H9 (cell line): ENCODE results near the gene RSF1. TPM values are rescaled to one million over a fixed set of nuclear protein-coding genes. Genes with fewer than 3 reads are reported as not detected.

Source experiments
- DNase-seq: peaks from one replicate; pipeline ENCODE4 v3.0.0-alpha.2; 2017
- H2AFZ ChIP-seq: one replicate; pipeline ENCODE4 v1.6.1; 2013; ENCODE audit warnings: mild to moderate bottlenecking, low read length, control low read depth, moderate library complexity
- H2AK5ac ChIP-seq: 2 replicates; pipeline ENCODE4 v1.6.1; 2013; ENCODE audit warnings: low read length, control low read depth, mixed read lengths; ENCODE audit not compliant: insufficient read length
- H2BK120ac ChIP-seq: one replicate; pipeline ENCODE4 v1.6.1; 2013; ENCODE audit warnings: low read depth, mild to moderate bottlenecking, low read length, control low read depth, inconsistent platforms; ENCODE audit not compliant: poor library complexity, severe bottlenecking
- H2BK12ac ChIP-seq: 2 replicates; pipeline ENCODE4 v1.6.1; 2013; ENCODE audit warnings: low read length, control low read depth, mixed read lengths, low read depth; ENCODE audit not compliant: insufficient read length
- H2BK15ac ChIP-seq: 2 replicates; pipeline ENCODE4 v1.6.1; 2013; ENCODE audit warnings: low read depth, low read length, control low read depth
- H2BK20ac ChIP-seq: one replicate; pipeline ENCODE4 v1.6.1; 2013; ENCODE audit warnings: low read depth, mild to moderate bottlenecking, low read length, control low read depth, inconsistent platforms; ENCODE audit not compliant: poor library complexity, severe bottlenecking
- H2BK5ac ChIP-seq: 2 replicates; pipeline ENCODE4 v1.6.1; 2013; ENCODE audit warnings: low read length, control low read depth, mixed read lengths; ENCODE audit not compliant: insufficient read length
- H3K14ac ChIP-seq: 2 replicates; pipeline ENCODE4 v1.6.1; 2013; ENCODE audit warnings: low read length, control low read depth; ENCODE audit not compliant: insufficient read depth
- H3K18ac ChIP-seq: 2 replicates; pipeline ENCODE4 v1.6.1; 2013; ENCODE audit warnings: low read depth, mild to moderate bottlenecking, mixed read lengths, low read length, control low read depth; ENCODE audit not compliant: insufficient read length
- H3K23ac ChIP-seq: 2 replicates; pipeline ENCODE4 v1.6.1; 2013; ENCODE audit warnings: low read length, control low read depth, mixed read lengths, low read depth; ENCODE audit not compliant: insufficient read length
- H3K23me2 ChIP-seq: 2 replicates; pipeline ENCODE4 v1.6.1; 2013; ENCODE audit warnings: low read depth, mild to moderate bottlenecking, mixed read lengths, low read length, control low read depth; ENCODE audit not compliant: insufficient read length, poor library complexity, severe bottlenecking
- H3K27ac ChIP-seq: 2 replicates; pipeline ENCODE4 v1.5.1; 2013; ENCODE audit warnings: low read length, control low read depth, mixed read lengths, low read depth; ENCODE audit not compliant: insufficient read length
- H3K27me3 ChIP-seq: 2 replicates; pipeline ENCODE4 v1.6.1; 2013; ENCODE audit warnings: low read length, control low read depth, inconsistent platforms; ENCODE audit not compliant: insufficient read depth
- H3K4ac ChIP-seq: 2 replicates; pipeline ENCODE4 v1.6.1; 2013; ENCODE audit warnings: low read depth, mild to moderate bottlenecking, control low read depth, inconsistent platforms, low read length, moderate library complexity
- H3K4me1 ChIP-seq: 2 replicates; pipeline ENCODE4 v1.6.1; 2013; ENCODE audit warnings: low read length, control low read depth, inconsistent platforms; ENCODE audit not compliant: insufficient read depth
- H3K4me2 ChIP-seq: 2 replicates; pipeline ENCODE4 v1.6.1; 2013; ENCODE audit warnings: low read length, control low read depth, mixed read lengths; ENCODE audit not compliant: insufficient read length, insufficient read depth
- H3K56ac ChIP-seq: 2 replicates; pipeline ENCODE4 v1.6.1; 2013; ENCODE audit warnings: low read depth, mild to moderate bottlenecking, mixed read lengths, low read length, control low read depth; ENCODE audit not compliant: insufficient read length
- H3K79me1 ChIP-seq: 2 replicates; pipeline ENCODE4 v1.6.1; 2013; ENCODE audit warnings: low read depth, mild to moderate bottlenecking, moderate library complexity, low read length, control low read depth, inconsistent platforms; ENCODE audit not compliant: insufficient read depth, poor library complexity, severe bottlenecking
- H3K79me2 ChIP-seq: 2 replicates; pipeline ENCODE4 v1.6.1; 2013; ENCODE audit warnings: low read length, control low read depth, inconsistent platforms; ENCODE audit not compliant: insufficient read depth
- H3K9ac ChIP-seq: 2 replicates; pipeline ENCODE4 v1.6.1; 2013; ENCODE audit warnings: low read length, control low read depth, mixed read lengths; ENCODE audit not compliant: insufficient read length; ENCODE audit errors: extremely low read depth
- H3K9me3 ChIP-seq: one replicate; pipeline ENCODE4 v1.6.1; 2013; ENCODE audit warnings: low read depth, low read length, inconsistent platforms; ENCODE audit not compliant: control insufficient read depth
- H3T11ph ChIP-seq: one replicate; pipeline ENCODE4 v1.6.1; 2013; ENCODE audit warnings: mild to moderate bottlenecking, low read length, control low read depth, inconsistent platforms
- H4K20me1 ChIP-seq: one replicate; pipeline ENCODE4 v1.6.1; 2013; ENCODE audit not compliant: control insufficient read depth, insufficient read length, insufficient read depth
- H4K5ac ChIP-seq: 2 replicates; pipeline ENCODE4 v1.6.1; 2013; ENCODE audit warnings: low read depth, mild to moderate bottlenecking, mixed read lengths, low read length, control low read depth; ENCODE audit not compliant: insufficient read length
- H4K8ac ChIP-seq: replicated peaks from 2 replicates; pipeline ENCODE4 v1.6.1; 2013; ENCODE audit warnings: low read length, control low read depth, mixed read lengths, low read depth; ENCODE audit not compliant: insufficient read length
- H4K91ac ChIP-seq: 2 replicates; pipeline ENCODE4 v1.6.1; 2013; ENCODE audit warnings: low read depth, mild to moderate bottlenecking, moderate library complexity, mixed read lengths, low read length, control low read depth; ENCODE audit not compliant: insufficient read length
- H3K27ac Mint-ChIP-seq, 3 experiments: 2 replicates in 2 of 3; 3 replicates in 1 of 3; pipeline ENCODE4 v1.8.0; 2020 to 2021; ENCODE audit warnings: mixed read lengths in 3 of 3, mild to moderate bottlenecking in 1 of 3, moderate library complexity in 1 of 3
- H3K27me3 Mint-ChIP-seq: 2 replicates; pipeline ENCODE4 v1.8.0; 2021; ENCODE audit warnings: low read depth, mild to moderate bottlenecking, moderate library complexity, mixed read lengths
- H3K36me3 Mint-ChIP-seq, 3 experiments: 2 replicates in 2 of 3; 3 replicates in 1 of 3; pipeline ENCODE4 v1.8.0; 2020 to 2021; ENCODE audit warnings: low read depth in 3 of 3, mixed read lengths in 3 of 3; ENCODE audit not compliant: insufficient read depth in 1 of 3
- H3K4me1 Mint-ChIP-seq, 2 experiments: 2 replicates each; pipeline ENCODE4 v1.8.0; 2020; ENCODE audit warnings: mixed read lengths in 2 of 2
- H3K4me3 Mint-ChIP-seq, 2 experiments: 2 replicates in 1 of 2; 3 replicates in 1 of 2; pipeline ENCODE4 v1.8.0; 2020 to 2021; ENCODE audit warnings: mild to moderate bottlenecking in 2 of 2, mixed read lengths in 2 of 2, moderate library complexity in 1 of 2
- H3K9me3 Mint-ChIP-seq, 2 experiments: 2 replicates in 1 of 2; 3 replicates in 1 of 2; pipeline ENCODE4 v1.8.0; 2020; ENCODE audit warnings: mild to moderate bottlenecking in 2 of 2, mixed read lengths in 2 of 2, moderate library complexity in 1 of 2
- WGBS: extraction: QIAGEN DNeasy Blood & Tissue Kit; methylation state at CpG from one replicate; pipeline ENCODE4 v1.1.7; 2013; ENCODE audit warnings: missing lambda C conversion rate, low lambda C conversion rate, mixed read lengths; ENCODE audit not compliant: insufficient read length; ENCODE audit errors: extremely low coverage; 5-methylcytosine and 5-hydroxymethylcytosine counted together
- total RNA-seq: library from RNA; stranded (reverse); gene quantifications from 2 replicates; pipeline ENCODE4 v1.2.1, GENCODE V29; 2021
- TF ChIP-seq, protein P1 (sequence below): fragments of 200-600 bp; sonication (generic); conservative IDR thresholded peaks from 3 replicates; pipeline ENCODE4 v1.8.0; 2021; ENCODE audit warnings: antibody characterized with exemption, mild to moderate bottlenecking

The RSF1 gene
- total RNA-seq, 1 experiment from 2014 or later: 82.6 TPM

DNA sequence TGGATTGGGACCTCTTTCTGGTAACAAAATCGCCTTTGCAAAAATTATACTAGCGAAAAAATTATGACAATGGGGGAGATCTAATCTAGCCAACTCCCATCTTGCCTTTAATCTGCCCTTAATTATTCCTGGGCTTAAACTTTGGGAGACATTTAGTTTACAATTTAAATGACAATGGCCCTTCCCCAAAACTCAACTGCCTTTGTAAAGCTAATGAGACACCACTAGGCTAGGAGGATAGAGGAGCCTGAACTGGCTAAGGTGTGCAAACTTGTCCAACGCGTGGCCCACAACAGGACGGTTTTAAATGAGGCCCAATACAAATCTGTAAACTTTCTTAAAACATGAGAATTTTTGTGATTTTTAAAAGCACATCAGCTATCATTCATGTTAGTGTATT lies 67.3 kb downstream of the RSF1 start:
- DNase-seq: no peak
- Mint-ChIP-seq H3K4me3 (peak overlapping the region; percentile 24 to 43; a peak in 3 of 5 replicates), H3K27me3 (no peaks in the 10 kb centered on the region; the same call in 1 of the 2 replicates), H3K9me3 (no peaks in the 10 kb centered on the region), H3K36me3 (peaks cover 5 to 33% (median 12%) of the 10 kb centered on the region in 3 experiments; a peak in 6 of 7 replicates), H3K27ac (peak overlapping the region; percentile 78 to 91 (median 89)), H3K4me1 (peaks cover 58 to 66% of the 10 kb centered on the region in 2 experiments)
- peak overlapping the region; percentile 0 for H3K4me2 ChIP-seq
- H3K9me3 ChIP-seq: no peaks in the 10 kb centered on the region
- no peak overlapping the region for H3K14ac ChIP-seq
- no peak overlapping the region for H3K4ac ChIP-seq
- no peak overlapping the region for H3K23ac ChIP-seq
- no peak overlapping the region for H2BK5ac ChIP-seq
- no peak overlapping the region for H3T11ph ChIP-seq
- no peak overlapping the region for H3K27ac ChIP-seq
- H2BK12ac ChIP-seq: no peak overlapping the region
- H4K5ac ChIP-seq: no peak overlapping the region
- H3K4me1 ChIP-seq: peaks cover 12% of the 10 kb centered on the region; the same call in 1 of the 2 replicates
- no peak overlapping the region for H2AK5ac ChIP-seq
- no CpG with 5 or more reads among the region's 5 CpGs for WGBS
- no peak overlapping the region for H2AFZ ChIP-seq
- H4K20me1 ChIP-seq: no peaks in the 10 kb centered on the region
- no peak overlapping the region for H4K8ac ChIP-seq
- peaks cover 3% of the 10 kb centered on the region for H3K79me2 ChIP-seq
- no peaks in the 10 kb centered on the region for H3K27me3 ChIP-seq
- H2BK20ac ChIP-seq: no peak overlapping the region
- H3K23me2 ChIP-seq: no peaks in the 10 kb centered on the region
- TF ChIP-seq, protein P1, sequence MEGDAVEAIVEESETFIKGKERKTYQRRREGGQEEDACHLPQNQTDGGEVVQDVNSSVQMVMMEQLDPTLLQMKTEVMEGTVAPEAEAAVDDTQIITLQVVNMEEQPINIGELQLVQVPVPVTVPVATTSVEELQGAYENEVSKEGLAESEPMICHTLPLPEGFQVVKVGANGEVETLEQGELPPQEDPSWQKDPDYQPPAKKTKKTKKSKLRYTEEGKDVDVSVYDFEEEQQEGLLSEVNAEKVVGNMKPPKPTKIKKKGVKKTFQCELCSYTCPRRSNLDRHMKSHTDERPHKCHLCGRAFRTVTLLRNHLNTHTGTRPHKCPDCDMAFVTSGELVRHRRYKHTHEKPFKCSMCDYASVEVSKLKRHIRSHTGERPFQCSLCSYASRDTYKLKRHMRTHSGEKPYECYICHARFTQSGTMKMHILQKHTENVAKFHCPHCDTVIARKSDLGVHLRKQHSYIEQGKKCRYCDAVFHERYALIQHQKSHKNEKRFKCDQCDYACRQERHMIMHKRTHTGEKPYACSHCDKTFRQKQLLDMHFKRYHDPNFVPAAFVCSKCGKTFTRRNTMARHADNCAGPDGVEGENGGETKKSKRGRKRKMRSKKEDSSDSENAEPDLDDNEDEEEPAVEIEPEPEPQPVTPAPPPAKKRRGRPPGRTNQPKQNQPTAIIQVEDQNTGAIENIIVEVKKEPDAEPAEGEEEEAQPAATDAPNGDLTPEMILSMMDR: no peak
- peaks cover 4% of the 10 kb centered on the region for H3K79me1 ChIP-seq
- H3K56ac ChIP-seq: no peak overlapping the region
- no peak overlapping the region for H3K9ac ChIP-seq
- no peak overlapping the region for H4K91ac ChIP-seq
- no peak overlapping the region for H3K18ac ChIP-seq
- no peak overlapping the region for H2BK15ac ChIP-seq
- no peak overlapping the region for H2BK120ac ChIP-seq
